Femur (tissue), 1 donor: ENCODE data around the gene LRCH4.

ENCODE experiments used
- DNase-seq: peaks from one replicate; pipeline ENCODE4 v3.0.0-alpha.2; 2017

The LRCH4 gene

DNA sequence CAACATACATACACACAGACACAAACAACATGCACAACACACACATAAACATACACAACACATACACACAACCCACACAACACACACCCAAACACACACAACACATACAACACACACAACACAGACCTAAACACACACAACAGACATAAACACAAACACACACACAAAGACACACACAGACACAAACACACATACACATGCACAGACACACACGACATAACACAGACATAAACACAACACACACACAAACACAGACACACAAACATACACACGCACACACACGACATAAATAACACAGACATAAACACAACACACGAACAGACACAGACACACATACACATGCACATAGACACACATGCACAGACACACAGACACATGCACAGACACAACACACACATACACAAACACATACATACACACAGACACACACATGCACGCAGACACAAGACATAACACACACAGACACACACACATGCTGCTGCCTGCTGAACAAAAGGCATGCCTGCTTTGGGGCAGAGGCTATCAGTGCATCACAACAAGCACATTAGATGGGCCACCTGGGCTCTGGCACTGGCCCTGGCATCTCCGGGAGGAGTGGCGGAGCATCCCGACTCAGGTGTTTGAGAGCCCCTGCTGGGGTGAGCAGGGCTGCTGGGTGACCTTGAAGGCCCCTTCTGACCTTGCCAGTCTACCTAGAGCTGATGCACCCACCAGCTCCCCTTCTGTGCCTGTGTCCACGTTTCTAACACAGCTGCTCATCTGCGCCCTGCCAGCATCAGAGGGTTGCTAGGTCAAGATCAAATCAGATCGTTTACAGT is 5.3 kb downstream of the LRCH4 start:
- DNase-seq, result no peak

DNA sequence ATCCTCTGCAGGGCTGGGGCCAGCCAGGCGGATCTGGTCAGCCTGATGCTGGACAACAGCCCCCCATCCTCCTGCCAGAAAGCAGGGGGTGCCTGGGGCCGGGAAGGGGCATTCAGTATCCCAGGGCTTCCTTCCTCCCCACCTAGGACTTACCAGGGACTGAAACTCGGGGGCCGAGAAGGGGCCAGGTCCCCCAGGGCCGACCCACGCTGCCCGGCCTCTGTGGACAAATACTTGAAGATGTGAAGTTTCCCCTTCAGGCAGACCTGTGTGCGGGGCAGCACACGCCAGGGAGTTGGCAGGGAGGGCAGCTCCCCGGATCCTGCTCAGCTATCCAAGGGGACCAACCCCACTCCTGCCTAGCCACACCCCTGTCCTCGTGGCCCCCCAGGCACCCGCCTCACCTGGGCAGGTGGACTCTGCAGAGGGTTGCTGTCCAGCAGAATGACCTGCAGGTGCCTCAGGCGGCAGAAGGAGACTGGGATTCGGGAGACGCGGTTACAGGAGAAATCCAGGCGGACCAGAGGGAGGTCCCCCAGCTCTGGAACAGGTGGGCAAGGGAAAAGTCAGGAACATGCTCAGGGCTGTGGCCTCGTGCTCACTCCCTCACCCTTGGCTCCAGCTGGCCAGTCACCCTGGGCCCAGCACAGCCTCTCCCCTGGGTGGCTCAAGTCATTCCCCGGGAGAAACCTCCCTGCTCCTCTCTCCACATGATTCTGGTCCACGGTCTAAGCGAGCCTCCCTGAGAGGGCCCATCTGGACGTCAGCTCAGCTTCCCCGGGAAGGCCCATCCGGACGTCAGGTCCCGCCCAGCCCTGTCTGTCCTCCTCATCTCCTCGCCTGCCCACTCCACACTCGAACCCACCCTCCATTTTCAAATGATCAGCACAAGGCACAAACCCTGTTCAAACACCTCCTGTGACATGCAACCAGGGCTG is 7.4 kb downstream of the LRCH4 start:
- DNase-seq, result no peak

DNA sequence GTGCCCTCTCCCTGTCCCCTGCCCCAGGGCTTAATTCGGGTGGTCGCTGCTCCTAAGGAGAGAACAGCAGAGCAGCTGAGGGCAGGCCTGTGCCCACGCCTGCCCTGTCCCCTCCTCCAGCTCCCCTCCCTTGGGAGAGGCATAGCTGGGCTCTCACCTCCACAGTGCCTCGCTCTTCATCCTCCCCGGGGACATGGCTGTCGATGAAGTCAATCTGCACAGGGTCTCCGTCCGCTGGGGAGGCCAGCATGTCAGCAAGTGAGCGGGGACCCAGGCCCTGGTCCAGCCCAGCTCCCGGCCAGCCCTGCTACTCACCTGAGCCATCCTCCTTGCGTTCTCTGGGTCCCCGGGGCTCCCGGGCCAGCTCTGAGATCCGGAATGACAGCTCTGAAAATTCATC is 8.4 kb downstream of the LRCH4 start:
- no peak for DNase-seq

DNA sequence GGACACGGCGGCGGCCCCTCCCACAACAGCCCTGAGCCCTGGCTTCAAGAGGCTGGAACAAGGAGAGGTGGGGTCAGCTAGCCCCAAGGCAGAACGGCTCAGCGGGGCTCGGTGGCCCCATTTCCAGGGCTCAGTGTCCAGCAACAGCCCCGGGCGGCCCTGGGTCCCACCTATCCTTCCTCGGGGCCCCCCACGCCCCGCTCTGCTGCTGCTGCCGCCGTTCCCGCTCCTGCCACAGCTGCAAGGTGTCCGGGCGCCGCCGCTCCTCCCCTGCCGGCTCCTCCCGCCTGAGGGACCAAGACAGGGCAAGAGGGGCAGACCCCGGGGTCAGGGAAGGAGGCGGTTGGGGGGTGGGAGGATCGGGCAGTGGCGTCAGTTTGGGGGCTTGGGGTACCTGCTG is 8.8 kb downstream of the LRCH4 start:
- no peak for DNase-seq

DNA sequence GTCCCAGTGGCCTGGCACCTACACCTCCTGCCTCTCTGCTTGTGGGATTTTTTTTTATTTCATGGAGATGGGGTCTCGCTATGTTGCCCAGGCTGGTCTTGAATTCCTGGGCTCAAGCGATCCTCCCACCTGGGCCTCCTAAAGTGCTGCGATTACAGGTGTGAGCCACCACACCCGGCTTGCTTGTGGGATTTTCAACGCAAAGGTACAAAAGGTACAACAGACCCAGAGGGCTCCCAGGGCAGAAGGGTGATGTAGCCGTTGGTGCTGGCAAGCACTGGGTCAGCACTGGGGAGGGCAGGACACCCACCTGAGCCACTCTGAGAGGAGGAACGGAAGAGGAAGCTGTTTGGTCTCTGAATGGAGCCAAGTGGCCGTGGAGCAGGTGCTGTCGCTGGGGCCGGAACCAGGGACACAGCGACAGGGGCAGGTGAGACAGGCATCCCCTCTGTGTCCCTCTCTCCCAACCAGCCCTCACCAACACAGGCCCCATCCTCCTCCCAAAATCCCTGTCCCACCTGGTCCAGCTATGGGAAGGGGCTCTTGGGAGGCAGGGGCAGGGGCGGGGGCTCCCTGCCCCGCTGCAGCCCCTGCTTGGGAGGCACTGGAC is 9.4 kb downstream of the LRCH4 start:
- no peak for DNase-seq

DNA sequence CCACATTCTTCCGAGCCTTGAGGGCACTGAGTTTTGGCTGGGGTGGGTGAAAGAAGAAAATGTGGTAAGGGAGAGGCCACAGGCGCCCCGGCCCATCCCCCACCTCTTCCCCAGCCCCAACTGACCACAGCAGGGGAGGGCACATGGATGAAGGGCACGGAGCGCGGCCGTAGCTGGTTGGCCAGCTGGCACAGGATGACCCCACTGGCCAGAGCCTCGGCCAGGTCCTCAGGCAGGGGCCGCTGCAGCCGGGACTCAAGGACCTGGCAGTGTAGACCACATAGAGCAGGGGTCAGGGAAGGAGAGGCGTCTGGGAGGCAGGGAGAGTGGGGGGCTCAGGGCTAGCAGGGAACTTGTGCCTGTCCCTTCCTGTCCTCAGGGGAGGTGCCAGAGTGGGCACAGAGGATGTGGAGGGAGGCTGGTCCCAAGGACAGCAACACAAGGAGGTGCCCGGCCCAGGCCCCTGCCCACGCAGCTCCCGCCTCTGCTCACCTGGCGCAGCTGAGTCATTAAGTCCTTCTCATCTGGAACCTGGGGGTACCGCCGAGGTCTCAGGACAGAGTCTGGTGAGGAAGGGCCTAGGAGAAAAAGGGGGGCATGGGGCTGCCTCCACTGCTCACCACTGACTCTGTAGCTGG is 10.1 kb downstream of the LRCH4 start:
- no peak for DNase-seq

DNA sequence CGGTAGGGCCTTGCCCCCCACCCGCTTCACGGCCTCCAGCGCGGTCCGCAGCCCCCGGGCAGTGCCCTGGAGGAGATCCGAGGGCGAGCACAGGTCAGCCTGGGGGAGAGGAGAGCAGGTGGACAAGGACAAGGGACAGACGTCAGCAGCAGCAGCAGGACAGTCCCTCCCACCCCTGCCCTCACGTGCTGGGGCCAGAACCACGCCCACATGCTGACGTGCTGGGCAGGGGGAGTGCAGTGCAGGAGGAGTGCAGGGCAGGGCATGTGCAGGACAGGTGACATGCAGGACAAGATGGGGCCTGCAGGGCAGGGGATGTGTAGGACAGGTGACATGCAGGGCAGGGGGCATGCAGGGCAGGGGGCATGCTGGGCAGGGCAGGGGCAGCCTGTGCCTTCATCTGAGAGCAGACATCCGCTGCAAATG is 10.7 kb downstream of the LRCH4 start:
- no peak for DNase-seq

DNA sequence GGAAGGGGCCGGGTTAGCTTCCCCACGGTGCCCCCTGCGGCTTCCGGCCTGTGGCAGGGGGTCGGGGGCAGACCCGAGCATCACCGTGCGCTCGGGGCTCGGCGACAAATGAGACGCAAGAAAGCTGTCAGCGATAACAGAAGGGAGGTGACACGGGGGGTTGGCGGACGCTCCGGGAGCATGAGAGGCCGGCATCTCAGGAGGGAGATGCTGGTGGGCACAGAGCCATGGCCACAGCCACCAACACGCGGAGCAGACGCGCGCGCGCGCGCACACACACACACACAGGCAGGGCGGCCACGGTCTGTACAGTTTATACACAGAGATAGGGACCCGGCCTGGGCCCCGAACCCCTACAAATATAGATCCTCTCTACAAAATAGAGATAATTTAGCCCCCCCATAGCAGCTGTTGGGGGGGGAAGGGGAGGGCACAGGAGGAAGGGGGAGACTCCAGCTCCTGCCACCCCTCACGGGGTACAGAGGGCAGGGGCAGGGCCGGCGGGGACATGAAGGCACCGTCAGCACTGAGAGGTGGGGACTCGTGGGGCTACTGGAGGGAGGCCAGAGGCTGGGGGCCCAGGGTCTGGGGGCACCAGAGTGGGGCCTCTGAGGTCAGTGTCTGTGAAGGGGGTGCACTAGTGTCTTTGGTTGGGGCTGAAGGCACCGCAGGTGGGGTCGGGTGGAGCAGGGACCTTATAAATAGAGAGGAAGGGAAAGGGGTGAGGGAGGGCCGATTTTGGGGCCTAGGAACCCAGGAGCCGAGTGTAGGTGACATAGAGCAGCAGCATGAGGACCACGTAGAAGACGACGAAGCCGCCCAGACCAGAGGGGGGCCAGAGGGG is 11.3 kb downstream of the LRCH4 start:
- no peak for DNase-seq

DNA sequence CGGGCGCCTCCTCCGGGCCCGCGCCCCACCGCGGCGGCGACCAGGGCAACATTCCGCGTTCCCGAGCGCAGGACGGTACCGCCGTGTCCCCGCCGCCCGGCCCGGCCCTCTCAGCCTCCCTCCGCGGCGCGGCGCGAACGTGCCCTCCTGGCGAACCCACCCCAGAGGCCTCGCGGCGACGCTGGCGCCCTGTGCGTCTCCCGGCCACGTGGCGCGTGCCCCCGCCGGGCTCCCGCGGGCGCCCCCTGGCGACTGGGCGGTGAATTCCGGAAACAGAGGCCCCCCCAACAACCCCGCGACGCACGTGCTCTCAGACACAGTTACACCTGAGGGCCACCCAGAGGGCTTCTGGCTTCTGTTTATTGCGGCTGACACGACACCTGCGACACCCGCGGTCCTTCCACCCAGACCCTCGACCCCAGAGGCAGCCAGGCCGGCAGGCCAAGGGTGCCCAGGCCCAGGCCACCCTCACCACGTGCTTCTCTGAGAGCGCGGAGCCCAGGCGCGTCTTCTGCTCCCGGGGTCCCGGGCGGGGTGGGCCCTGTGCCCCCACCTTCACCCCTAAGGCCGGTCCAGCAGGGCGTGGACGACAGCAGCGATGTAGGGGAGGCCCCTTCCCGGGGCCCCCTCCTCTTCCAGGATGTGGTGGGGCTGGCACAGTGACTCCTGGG is 12.1 kb downstream of the LRCH4 start, which contains the start of gene SAP25:
TSS of gene SAP25 (minus strand) at position 210 of the 671 bp plus-strand sequence. CDS start at position 52, 158 bp downstream.
- no peak for DNase-seq

DNA sequence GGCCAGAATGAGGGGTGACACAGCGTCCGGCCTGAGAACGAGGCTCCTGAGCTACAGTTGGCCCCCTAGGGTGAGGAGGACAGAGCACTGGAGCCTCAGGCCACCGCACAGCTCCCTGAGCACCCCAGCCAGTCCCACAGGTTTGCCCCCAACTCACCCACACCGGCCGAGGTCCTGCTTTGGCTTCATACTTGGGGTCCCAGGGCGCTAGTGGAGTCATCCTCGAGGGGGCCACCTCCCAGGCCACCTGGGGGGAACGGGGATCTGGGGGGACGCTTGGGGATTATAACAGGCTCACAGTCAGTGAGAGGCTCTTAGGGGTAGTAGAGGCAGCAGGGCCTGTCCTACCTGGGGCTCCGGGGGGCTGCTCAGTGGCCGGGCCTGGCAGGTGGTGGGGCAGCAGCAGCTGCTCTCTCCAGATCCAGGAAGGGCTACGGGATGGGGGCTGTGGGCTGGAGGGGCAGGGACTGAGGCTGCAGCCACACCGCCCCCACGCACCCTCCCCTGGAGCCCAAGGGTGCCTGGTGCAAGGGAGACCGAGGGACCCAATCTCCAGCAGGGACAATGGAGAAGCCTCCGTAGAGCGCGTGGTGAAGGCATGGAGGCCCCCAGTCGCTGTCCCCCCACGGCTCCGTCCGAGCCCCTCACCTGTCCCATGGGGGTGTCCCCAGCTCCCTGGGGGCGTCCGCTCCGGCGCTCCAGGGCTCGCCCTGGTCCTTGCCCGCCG is 12.8 kb downstream of the LRCH4 start:
- no peak for DNase-seq

DNA sequence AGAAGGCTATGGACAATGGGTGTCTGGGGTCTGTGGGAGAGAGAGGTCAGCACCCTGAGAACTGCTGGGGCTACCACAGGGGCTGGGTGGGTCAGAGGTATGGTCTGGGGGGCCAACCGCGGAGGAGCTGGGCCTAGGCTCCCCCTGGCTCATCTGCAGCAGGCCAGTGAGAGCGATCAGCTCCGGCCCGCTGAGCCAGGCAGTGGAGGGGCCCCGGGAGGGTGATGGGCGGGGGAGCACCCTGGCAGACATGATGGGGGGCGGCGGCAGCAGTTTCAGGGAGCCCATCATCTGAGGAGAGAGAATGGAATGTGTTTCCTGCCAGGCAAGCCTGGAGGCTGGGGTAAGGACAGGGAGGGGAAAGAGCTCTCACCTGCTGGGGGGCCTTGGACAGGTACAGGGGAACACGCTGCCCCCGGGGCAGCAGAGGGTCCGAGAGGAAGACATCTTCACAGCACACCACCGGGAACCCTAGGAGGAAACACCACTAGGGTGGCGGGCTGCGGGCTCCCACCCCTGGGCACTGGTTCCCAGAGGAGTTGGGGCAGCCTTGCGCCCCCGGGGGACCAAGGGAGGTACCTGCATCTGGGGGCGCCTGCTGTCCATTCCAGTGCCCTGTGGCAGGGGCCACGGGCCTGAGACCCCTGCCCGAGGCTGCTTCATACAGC is 13.5 kb downstream of the LRCH4 start:
- no peak for DNase-seq

DNA sequence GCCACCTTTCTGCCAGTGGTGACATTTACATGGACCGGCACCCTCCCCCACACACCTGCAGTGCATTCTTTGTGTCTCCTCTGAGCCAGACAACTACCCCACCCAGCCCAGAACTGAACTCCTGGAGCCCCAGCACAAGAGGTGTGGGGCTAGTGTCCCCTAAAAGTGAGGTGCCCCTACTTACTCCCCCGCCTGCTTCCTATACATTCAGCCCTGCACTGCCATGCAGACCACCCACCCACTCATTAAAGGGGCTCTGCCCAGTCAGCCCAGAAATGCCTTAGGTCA is 14.2 kb downstream of the LRCH4 start:
- no peak for DNase-seq

DNA sequence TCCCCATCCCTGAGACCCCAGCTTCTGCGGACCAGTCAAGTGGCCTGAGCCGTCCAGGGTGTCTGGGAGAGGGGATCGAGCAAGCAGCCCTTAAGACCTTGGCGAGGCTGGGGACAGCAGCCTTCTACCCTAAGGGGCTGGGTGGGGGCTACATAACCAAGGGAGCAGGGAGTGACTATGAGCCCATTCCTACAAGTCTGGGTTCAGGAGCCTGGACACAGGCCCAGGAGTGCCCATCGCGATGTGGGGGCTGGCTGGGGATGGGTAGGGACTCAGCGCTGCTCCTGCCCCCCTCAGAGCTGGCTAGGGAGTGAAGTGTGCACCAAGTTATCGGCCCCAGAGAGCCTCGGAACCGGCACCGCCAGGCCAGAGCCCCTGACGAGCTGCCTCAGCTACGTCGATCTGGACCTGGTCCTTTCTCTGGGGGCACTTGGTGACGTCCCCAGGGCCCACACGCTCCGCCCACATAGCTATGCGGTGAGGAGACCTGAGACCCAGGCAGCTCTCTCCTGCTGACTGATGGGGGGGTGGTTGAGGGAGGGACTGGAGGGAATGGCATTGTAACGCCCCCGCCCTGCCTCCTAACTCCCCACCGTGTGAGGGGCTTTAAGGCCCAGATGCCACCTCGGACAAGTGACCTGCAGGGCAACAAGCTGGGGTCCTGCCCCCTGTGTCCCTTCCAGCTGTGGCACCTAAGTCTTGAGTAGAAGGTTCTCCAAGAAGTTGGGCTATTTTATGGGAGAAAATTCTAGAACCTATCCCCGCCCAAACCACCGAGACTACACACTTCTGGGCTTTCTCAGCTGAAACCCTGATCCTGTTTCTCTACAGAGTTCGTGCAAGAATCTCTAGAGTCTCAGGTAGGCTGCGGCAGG is 14.7 kb downstream of the LRCH4 start:
- peak; percentile 28 for DNase-seq

DNA sequence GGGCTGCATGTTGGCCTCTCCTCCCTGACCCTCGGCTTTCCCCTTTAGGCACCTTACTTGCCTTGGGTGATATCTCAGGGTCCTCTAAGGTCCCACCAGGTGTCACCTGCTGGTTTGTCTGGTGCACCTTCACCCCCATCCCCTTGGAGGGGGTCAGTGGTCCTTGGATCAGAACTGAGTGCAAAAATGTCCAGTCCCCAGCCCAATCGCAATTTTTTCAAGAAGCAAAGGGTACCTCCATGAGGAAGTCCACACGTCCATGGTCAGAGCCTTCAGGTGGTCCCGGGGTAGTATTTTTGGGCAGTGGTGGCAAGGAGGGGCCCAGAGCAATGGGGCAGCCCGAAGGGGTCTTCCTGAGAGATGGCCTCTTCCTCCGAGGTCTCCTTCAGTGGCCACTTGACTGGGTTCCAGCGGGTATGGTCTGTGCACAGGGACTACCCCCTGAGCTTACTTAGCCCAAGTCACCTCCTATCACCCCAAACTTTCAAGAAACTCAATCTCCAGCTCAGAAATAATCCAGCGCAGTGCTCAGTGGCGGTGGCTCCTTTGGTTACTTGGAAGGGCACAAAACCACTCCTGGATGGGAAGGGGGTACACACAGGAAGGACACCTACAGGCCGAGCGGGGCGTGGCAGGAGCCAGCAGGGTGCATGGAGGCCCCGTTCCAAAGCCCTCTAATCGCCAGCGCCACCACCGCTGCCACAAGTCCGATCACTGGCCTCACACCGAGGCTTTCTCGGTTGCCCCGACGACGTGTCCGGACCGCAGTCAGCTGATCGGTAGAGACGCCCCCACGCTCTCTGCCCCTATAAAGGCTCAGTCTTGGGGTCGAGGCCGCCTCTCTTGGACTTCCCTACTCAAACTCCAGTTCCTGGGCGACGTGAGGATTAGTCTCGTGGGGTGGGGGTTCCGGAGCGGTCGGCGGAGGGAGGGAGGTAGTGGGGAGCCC is 16.8 kb downstream of the LRCH4 start:
- DNase-seq, result peak; percentile 69

DNA sequence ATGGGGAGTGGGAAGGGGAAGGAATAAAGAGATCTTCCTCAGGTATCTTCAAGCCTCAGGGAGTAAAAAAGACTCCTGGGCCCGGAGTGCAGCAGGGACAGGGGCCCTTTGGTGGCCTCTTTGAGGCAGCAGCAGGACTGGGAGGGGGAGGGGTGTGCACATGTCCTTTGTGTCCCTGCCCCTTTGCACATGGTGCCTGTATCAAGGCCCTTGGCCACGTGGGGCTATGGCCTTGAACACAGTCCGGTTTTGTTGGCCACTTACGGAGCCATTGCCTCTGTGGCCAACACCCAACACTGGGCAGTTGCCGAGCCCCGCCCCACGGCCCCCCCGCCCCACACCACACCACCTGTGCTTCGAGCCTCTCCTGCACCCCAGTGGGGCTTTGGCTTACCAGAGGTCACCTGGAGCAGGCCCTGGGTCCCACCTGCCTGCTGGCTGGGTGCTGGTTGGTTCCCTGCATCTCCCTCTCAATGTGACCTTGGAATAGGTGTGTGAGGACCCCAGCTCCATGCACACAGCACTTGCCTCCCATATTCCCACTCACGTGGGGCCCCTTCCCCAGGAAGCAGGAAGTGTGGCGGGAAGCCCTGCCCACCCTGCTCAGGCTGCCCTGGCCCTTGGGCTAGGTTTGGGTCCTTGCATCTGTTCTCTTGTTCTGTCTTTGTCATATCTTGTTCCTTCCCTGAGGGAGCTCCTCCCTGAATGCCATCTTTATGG is 17.6 kb downstream of the LRCH4 start:
- no peak for DNase-seq

DNA sequence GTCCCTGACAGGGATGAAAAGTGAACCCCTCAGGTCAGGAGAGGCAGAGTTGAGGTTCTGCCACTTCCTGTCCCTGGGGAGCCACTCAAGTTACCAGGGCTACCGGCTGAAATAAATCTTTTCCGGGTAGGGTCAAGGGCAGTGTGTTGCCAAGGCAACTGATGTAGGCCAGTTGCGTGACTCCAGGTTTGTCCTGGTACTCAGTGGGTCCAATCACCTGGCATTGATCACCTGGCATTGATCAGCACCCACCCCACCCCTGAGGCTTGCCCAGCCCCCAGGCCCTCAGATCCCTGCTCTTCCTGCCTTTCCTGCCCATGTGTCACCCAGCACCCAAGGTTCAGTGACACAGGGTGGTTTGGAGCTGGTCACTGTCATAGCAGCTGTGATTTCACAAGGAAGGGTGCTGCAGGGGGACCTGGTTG is 18.2 kb downstream of the LRCH4 start:
- DNase-seq, result no peak

DNA sequence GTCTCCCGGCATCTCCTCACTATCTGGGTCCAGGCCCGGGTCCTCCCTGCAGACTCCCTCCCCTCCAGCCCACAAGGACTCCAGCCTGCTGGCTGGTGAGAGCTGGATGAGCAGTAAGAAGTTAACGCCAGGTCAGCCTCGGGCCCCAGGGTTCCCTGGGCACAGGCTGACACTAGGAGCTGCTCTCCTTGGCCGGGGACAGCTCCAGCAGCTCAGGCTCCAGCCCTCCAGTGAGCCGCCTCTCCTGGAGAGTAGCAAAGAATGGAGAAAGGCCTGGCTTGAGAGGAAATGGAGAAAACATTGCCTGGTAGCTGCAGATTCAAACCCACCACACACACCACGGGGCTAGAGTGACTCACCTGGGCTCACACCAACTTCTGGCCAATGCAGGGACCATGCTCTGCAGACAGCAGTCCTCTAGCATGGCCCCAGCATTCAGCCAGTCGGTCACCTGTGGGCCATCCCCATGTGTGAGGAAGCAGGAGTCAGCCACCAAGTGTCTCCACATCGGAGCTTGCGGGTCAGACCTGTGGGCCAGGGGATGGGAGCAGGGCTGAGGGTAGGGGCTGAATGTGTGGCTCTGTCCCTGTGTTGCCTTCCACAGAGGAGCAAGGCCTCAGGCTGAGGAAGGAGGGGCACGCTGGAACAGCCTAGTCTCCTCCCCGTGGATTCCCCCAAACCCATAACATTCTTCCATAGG is 18.7 kb downstream of the LRCH4 start:
- DNase-seq, result no peak
